HEK293 (cell line): ENCODE data around the gene MARCHF3.
A peak's percentile ranks its signal among the peaks of the same experiment; 100 is the strongest.

ENCODE experiments used
- CTCF ChIA-PET: fragments of 350-600 bp; formaldehyde crosslinking; extraction: SDS; loops from one replicate; lab custom pipeline; 2021; ENCODE audit warnings: antibody characterized with exemption; lab: Yijun Ruan, JAX
- POLR2A ChIA-PET: fragments of 300-600 bp; formaldehyde crosslinking; extraction: SDS; loops from one replicate; lab custom pipeline; 2020; ENCODE audit warnings: antibody characterized with exemption, inconsistent platforms; lab: Yijun Ruan, JAX
- H3K27ac ChIP-seq: fragments of 200-500 bp; sonication (Bioruptor generic); 2 replicates; pipeline ENCODE4 v1.5.1; 2014; ENCODE audit warnings: low read depth, low read length, control low read depth, inconsistent platforms; ENCODE audit errors: extremely low read depth
- H3K36me3 ChIP-seq, 2 experiments: fragments of 200-500 bp in 1 of 2; sonication (Bioruptor generic) in 1 of 2; 1 replicate in 1 of 2; 2 replicates in 1 of 2; pipeline ENCODE4 v1.5.1; 2014 to 2017; ENCODE audit warnings: inconsistent platforms in 2 of 2, low read length in 2 of 2; ENCODE audit not compliant: control insufficient read depth in 2 of 2, insufficient read depth in 1 of 2
- H3K4me1 ChIP-seq: fragments of 200-500 bp; sonication (Bioruptor generic); 2 replicates; pipeline ENCODE4 v1.5.1; 2014; ENCODE audit warnings: mild to moderate bottlenecking, low read length, inconsistent platforms; ENCODE audit not compliant: control insufficient read depth, insufficient read depth
- H3K4me3 ChIP-seq: 2 replicates; pipeline ENCODE4 v1.5.1; 2011; ENCODE audit warnings: low read depth, mild to moderate bottlenecking, control low read depth, low read length, moderate library complexity
- H3K9me3 ChIP-seq: fragments of 200-500 bp; sonication (Bioruptor generic); 2 replicates; pipeline ENCODE4 v1.5.1; 2014; ENCODE audit warnings: low read depth, low read length, inconsistent platforms; ENCODE audit not compliant: control insufficient read depth, insufficient read depth
- GLIS2 ChIP-seq: fragments of 450-650 bp; formaldehyde crosslinking; IDR thresholded peaks from 2 replicates; pipeline ENCODE4 v1.5.1; 2016; ENCODE audit warnings: missing biosample characterization, missing genetic modification characterization
- KLF1 ChIP-seq: fragments of 450-650 bp; formaldehyde crosslinking; IDR thresholded peaks from 2 replicates; pipeline ENCODE4 v1.5.1; 2016; ENCODE audit warnings: missing biosample characterization, missing genetic modification characterization
- KLF17 ChIP-seq: fragments of 450-650 bp; formaldehyde crosslinking; IDR thresholded peaks from 2 replicates; pipeline ENCODE4 v1.5.1; 2016; ENCODE audit warnings: missing biosample characterization, missing genetic modification characterization
- KLF7 ChIP-seq: fragments of 450-650 bp; formaldehyde crosslinking; IDR thresholded peaks from 2 replicates; pipeline ENCODE4 v1.5.1; 2016; ENCODE audit warnings: missing biosample characterization, missing genetic modification characterization, borderline replicate concordance
- MEIS1 ChIP-seq: sonication (generic); formaldehyde crosslinking; IDR thresholded peaks from 2 replicates; pipeline ENCODE4 v1.8.1; 2022; ENCODE audit warnings: missing genetic modification reagents, mild to moderate bottlenecking, borderline replicate concordance
- PRDM1 ChIP-seq: fragments of 450-650 bp; formaldehyde crosslinking; IDR thresholded peaks from 2 replicates; pipeline ENCODE4; 2016; ENCODE audit warnings: missing biosample characterization, missing genetic modification characterization
- ZBTB7A ChIP-seq: fragments of 450-650 bp; formaldehyde crosslinking; IDR thresholded peaks from 2 replicates; pipeline ENCODE4 v1.5.1; 2016; ENCODE audit warnings: low read depth, missing biosample characterization, missing genetic modification characterization
- ZFP3 ChIP-seq: fragments of 450-650 bp; formaldehyde crosslinking; IDR thresholded peaks from 2 replicates; pipeline ENCODE4 v1.5.1; 2016; ENCODE audit warnings: low read depth, missing biosample characterization, missing genetic modification characterization
- ZNF174 ChIP-seq: fragments of 450-650 bp; formaldehyde crosslinking; IDR thresholded peaks from 2 replicates; pipeline ENCODE4 v1.5.0; 2017; ENCODE audit warnings: missing biosample characterization, mild to moderate bottlenecking, missing genetic modification characterization
- ZNF239 ChIP-seq: fragments of 450-650 bp; formaldehyde crosslinking; IDR thresholded peaks from 2 replicates; pipeline ENCODE4 v1.5.1; 2016; ENCODE audit warnings: missing biosample characterization, missing genetic modification characterization
- ZNF266 ChIP-seq: fragments of 450-650 bp; formaldehyde crosslinking; IDR thresholded peaks from 2 replicates; pipeline ENCODE4 v1.5.1; 2016; ENCODE audit warnings: missing biosample characterization, missing genetic modification characterization, low read depth
- ZNF366 ChIP-seq: fragments of 450-650 bp; formaldehyde crosslinking; conservative IDR thresholded peaks from 2 replicates; pipeline ENCODE4 v1.5.1; 2016; ENCODE audit warnings: missing biosample characterization, missing genetic modification characterization
- ZNF37A ChIP-seq: fragments of 450-650 bp; IDR thresholded peaks from 2 replicates; pipeline ENCODE4 v1.5.1; 2018; ENCODE audit warnings: missing biosample characterization, missing genetic modification characterization
- ZNF423 ChIP-seq: fragments of 450-650 bp; formaldehyde crosslinking; IDR thresholded peaks from 2 replicates; pipeline ENCODE4 v1.5.1; 2016; ENCODE audit warnings: missing biosample characterization, missing genetic modification characterization
- ZNF521 ChIP-seq: fragments of 450-650 bp; formaldehyde crosslinking; IDR thresholded peaks from 2 replicates; pipeline ENCODE4 v1.5.1; 2017; ENCODE audit warnings: missing biosample characterization, mild to moderate bottlenecking, missing genetic modification characterization
- ZNF549 ChIP-seq: fragments of 450-650 bp; IDR thresholded peaks from 2 replicates; pipeline ENCODE4 v1.5.1; 2018; ENCODE audit warnings: missing biosample characterization, missing genetic modification characterization, mild to moderate bottlenecking, inconsistent platforms, moderate library complexity
- ZNF571 ChIP-seq: fragments of 450-650 bp; formaldehyde crosslinking; IDR thresholded peaks from 2 replicates; pipeline ENCODE4 v1.5.0; 2017; ENCODE audit warnings: missing biosample characterization, missing genetic modification characterization
- ZNF585B ChIP-seq: fragments of 450-650 bp; formaldehyde crosslinking; IDR thresholded peaks from 2 replicates; pipeline ENCODE4 v1.5.1; 2016; ENCODE audit warnings: missing biosample characterization, missing genetic modification characterization
- ZNF692 ChIP-seq: fragments of 450-650 bp; formaldehyde crosslinking; IDR thresholded peaks from 2 replicates; pipeline ENCODE4 v1.5.1; 2016; ENCODE audit warnings: missing biosample characterization, missing genetic modification characterization
- TF ChIP-seq, protein P1 (sequence below): fragments of 450-650 bp; formaldehyde crosslinking; conservative IDR thresholded peaks from 2 replicates; pipeline ENCODE4 v1.5.1; 2016; ENCODE audit warnings: low read depth, missing biosample characterization, missing genetic modification characterization

Gene MARCHF3

GRCh38 chr5:126982202-126982601 is 48.2 kb downstream of the MARCHF3 start:
- no peak overlapping the region for H3K27ac ChIP-seq
- no peak overlapping the region for H3K4me3 ChIP-seq
- TF ChIP-seq ZNF692 (tag by site-specific recombination) (peak; percentile 47; the same call in 1 of the 2 replicates), ZFP3 (no peak), ZNF174 (tag by site-specific recombination) (no peak), PRDM1 (no peak), ZNF366 (tag by site-specific recombination) (no peak), ZNF266 (no peak), ZNF571 (tag by site-specific recombination) (no peak), KLF17 (tag by site-specific recombination) (no peak)
- no peaks in the 10 kb centered on the region for H3K9me3 ChIP-seq
- ChIA-PET CTCF (no interaction called here), POLR2A (interaction anchor here (0.9 kb wide), 1 partner anchor 204 kb away, joined by 3 read pairs; no protein-coding TSS in a partner anchor)
- no peaks in the 10 kb centered on the region for H3K36me3 ChIP-seq
- H3K4me1 ChIP-seq: no peaks in the 10 kb centered on the region

- ChIA-PET CTCF (no interaction called here), POLR2A (interaction anchor here (0.9 kb wide), 1 partner anchor 203 kb away, joined by 3 read pairs; no protein-coding TSS in a partner anchor)
- Histone ChIP-seq H3K4me1 (no peaks in the 10 kb centered on the region), H3K27ac (no peak overlapping the region), H3K4me3 (no peak overlapping the region), H3K36me3 (no peaks in the 10 kb centered on the region), H3K9me3 (no peaks in the 10 kb centered on the region)
- TF ChIP-seq ZNF239 (tag by site-specific recombination): no peak
- TF ChIP-seq KLF1: no peak
- TF ChIP-seq KLF7: no peak
- no peak for TF ChIP-seq ZNF549 (tag by site-specific recombination)
- no peak for TF ChIP-seq ZNF521 (tag by site-specific recombination)
- no peak for TF ChIP-seq ZNF423
- TF ChIP-seq ZBTB7A (tag by site-specific recombination): no peak
- TF ChIP-seq, protein P1, sequence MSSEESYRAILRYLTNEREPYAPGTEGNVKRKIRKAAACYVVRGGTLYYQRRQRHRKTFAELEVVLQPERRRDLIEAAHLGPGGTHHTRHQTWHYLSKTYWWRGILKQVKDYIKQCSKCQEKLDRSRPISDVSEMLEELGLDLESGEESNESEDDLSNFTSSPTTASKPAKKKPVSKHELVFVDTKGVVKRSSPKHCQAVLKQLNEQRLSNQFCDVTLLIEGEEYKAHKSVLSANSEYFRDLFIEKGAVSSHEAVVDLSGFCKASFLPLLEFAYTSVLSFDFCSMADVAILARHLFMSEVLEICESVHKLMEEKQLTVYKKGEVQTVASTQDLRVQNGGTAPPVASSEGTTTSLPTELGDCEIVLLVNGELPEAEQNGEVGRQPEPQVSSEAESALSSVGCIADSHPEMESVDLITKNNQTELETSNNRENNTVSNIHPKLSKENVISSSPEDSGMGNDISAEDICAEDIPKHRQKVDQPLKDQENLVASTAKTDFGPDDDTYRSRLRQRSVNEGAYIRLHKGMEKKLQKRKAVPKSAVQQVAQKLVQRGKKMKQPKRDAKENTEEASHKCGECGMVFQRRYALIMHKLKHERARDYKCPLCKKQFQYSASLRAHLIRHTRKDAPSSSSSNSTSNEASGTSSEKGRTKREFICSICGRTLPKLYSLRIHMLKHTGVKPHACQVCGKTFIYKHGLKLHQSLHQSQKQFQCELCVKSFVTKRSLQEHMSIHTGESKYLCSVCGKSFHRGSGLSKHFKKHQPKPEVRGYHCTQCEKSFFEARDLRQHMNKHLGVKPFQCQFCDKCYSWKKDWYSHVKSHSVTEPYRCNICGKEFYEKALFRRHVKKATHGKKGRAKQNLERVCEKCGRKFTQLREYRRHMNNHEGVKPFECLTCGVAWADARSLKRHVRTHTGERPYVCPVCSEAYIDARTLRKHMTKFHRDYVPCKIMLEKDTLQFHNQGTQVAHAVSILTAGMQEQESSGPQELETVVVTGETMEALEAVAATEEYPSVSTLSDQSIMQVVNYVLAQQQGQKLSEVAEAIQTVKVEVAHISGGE (tag by site-specific recombination): no peak
These were observed 48.7 kb downstream of the MARCHF3 start for GRCh38 chr5:126981701-126982100.

- ChIA-PET CTCF (no interaction called here), POLR2A (no interaction called here)
- Histone ChIP-seq H3K9me3 (no peaks in the 10 kb centered on the region), H3K4me1 (no peaks in the 10 kb centered on the region), H3K4me3 (no peak overlapping the region), H3K36me3 (no peaks in the 10 kb centered on the region)
- TF ChIP-seq ZNF585B (tag by site-specific recombination) (no peak), MEIS1 (CRISPR knock-in tag) (no peak), GLIS2 (tag by site-specific recombination) (no peak), ZNF37A (tag by site-specific recombination) (no peak)
- TF ChIP-seq, all 188 proteins: peak for 0
- H3K27ac ChIP-seq: no peak overlapping the region
These were observed 49.1 kb downstream of the MARCHF3 start for GRCh38 chr5:126981222-126981621.
